Stimulated activated naive CD4-positive, alpha-beta T cell (primary cell): ENCODE results near the gene DIPK1B.

ENCODE experiments used
- DNase-seq, 6 experiments: peaks; one replicate each; lab custom pipeline; 2025; lab: John Stamatoyannopoulos, UW

Gene DIPK1B

GRCh38 chr9:136720251-136720897 lies 8.0 kb downstream of the DIPK1B start:
- DNase-seq, result no peak

- DNase-seq, result no peak
These were observed 8.5 kb downstream of the DIPK1B start for GRCh38 chr9:136720898-136721338.

- no peak for DNase-seq
These were observed 9.1 kb downstream of the DIPK1B start for GRCh38 chr9:136721339-136722092.

- DNase-seq, result no peak
These were observed 10.0 kb downstream of the DIPK1B start for GRCh38 chr9:136722093-136722968.

GRCh38 chr9:136722969-136723356 lies 10.6 kb downstream of the DIPK1B start:
- DNase-seq, result no peak

GRCh38 chr9:136723362-136723976 lies 11.1 kb downstream of the DIPK1B start:
- DNase-seq, result no peak

GRCh38 chr9:136723989-136724388 lies 11.6 kb downstream of the DIPK1B start:
- DNase-seq, result no peak

- no peak for DNase-seq
These were observed 12.4 kb downstream of the DIPK1B start for GRCh38 chr9:136724772-136725171.

GRCh38 chr9:136725612-136726011 lies 13.2 kb downstream of the DIPK1B start:
- DNase-seq, result no peak

GRCh38 chr9:136726118-136726517 lies 13.7 kb downstream of the DIPK1B start:
- no peak for DNase-seq

- DNase-seq, result peak in 4 of 6 experiments; percentile 21 to 43 (median 26)
These were observed 14.3 kb downstream of the DIPK1B start for GRCh38 chr9:136726631-136727191.

- DNase-seq, result peak; percentile 82 to 94 (median 92)
These were observed 15.7 kb downstream of the DIPK1B start for GRCh38 chr9:136728080-136728547.

GRCh38 chr9:136728548-136729123 lies 16.3 kb downstream of the DIPK1B start:
- DNase-seq, result peak in 1 of 6 experiments; percentile 38

GRCh38 chr9:136729144-136729543 lies 16.8 kb downstream of the DIPK1B start:
- DNase-seq, result no peak

GRCh38 chr9:136729926-136730325 lies 17.6 kb downstream of the DIPK1B start:
- DNase-seq, result no peak

GRCh38 chr9:136732444-136733178 lies 20.2 kb downstream of the DIPK1B start:
- no peak for DNase-seq

- no peak for DNase-seq
These were observed 21.2 kb downstream of the DIPK1B start for GRCh38 chr9:136733611-136734010.

GRCh38 chr9:136734837-136735496 lies 22.6 kb downstream of the DIPK1B start:
- DNase-seq, result no peak

GRCh38 chr9:136735812-136736480 lies 23.6 kb downstream of the DIPK1B start:
- DNase-seq, result no peak
